K562 (cell line): ENCODE measurements around the gene IPO13. TPM values are rescaled to one million over a fixed set of nuclear protein-coding genes. Genes with fewer than 3 reads are reported as not detected.
A peak's percentile ranks its signal among the peaks of the same experiment; 100 is the strongest.

ENCODE experiments used
- CHD7 ChIP-seq: fragments of 200-600 bp; sonication (generic); IDR thresholded peaks from one replicate; pipeline ENCODE4 v1.6.1; 2012; ENCODE audit warnings: mild to moderate bottlenecking, low read depth, low read length, inconsistent platforms
- FOXK2 ChIP-seq, 2 experiments: fragments of 450-650 bp; IDR thresholded peaks in 1 of 2; conservative IDR thresholded peaks in 1 of 2; 2 replicates each; pipeline ENCODE4 v1.6.1; 2016; ENCODE audit warnings: low read depth in 2 of 2, mild to moderate bottlenecking in 1 of 2
- HDAC1 ChIP-seq, 2 experiments: fragments of 450-650 bp; IDR thresholded peaks; 2 replicates each; pipeline ENCODE4 v1.6.1; 2016 to 2017; ENCODE audit warnings: inconsistent platforms in 1 of 2, mild to moderate bottlenecking in 1 of 2, moderate library complexity in 1 of 2
- UBTF ChIP-seq, 2 experiments: IDR thresholded peaks; 2 replicates each; pipeline ENCODE4 v1.6.1; 2012; ENCODE audit warnings: improper control_type of control experiment in 2 of 2, low read depth in 2 of 2, low read length in 2 of 2, borderline replicate concordance in 1 of 2
- ZBTB5 ChIP-seq: fragments of 450-650 bp; IDR thresholded peaks from 2 replicates; pipeline ENCODE4 v1.6.1; 2017; ENCODE audit warnings: antibody characterized with exemption
- ZNF24 ChIP-seq: fragments of 450-650 bp; IDR thresholded peaks from 2 replicates; pipeline ENCODE4 v1.6.1; 2016
- ZNF740 ChIP-seq, 3 experiments: fragments of 200-800 bp in 1 of 3; sonication (Bioruptor generic) in 1 of 3; sonication (generic) in 1 of 3; formaldehyde crosslinking in 1 of 3; IDR thresholded peaks; 2 replicates each; pipeline versions ENCODE4 v1.6.1 to v1.8.0; 2016 to 2022; ENCODE audit warnings: mild to moderate bottlenecking in 2 of 3, missing compliant biosample characterization in 2 of 3, missing genetic modification characterization in 2 of 3, missing genetic modification reagents in 1 of 3
- polyA plus RNA-seq, 8 experiments: library from polyadenylated mRNA; depleted of rRNA in 4 of 8; stranded (reverse) in 5 of 8; unstranded in 3 of 8; fragments of >200 nt; fragmentation: Nextera tagmentation in 2 of 8; fragmentation: Illumina TruSeq in 1 of 8; extraction: Ambion mirVana in 2 of 8; extraction: Trizol in 1 of 8; gene quantifications; 2 replicates each; pipeline versions ENCODE4 v1.2.1 to v1.2.3, GENCODE V29; 2011 to 2014; ENCODE audit warnings: inconsistent platforms in 1 of 8, missing spikeins in 1 of 8
- total RNA-seq, 7 experiments: library from RNA; depleted of rRNA in 6 of 7; stranded (reverse); fragments of >200 nt in 6 of 7; fragmentation: Illumina TruSeq in 2 of 7; extraction: Trizol in 2 of 7; gene quantifications; 2 replicates each; pipeline versions ENCODE4 v1.2.1 to v1.2.3, GENCODE V29; 2011 to 2021; ENCODE audit warnings: low replicate concordance in 1 of 7

Gene IPO13
- total and polyA plus RNA-seq, 9 of the 15 experiments (the other 6 are each of a cell fraction or from before 2014, with no cell fraction given) = 7.0 to 30.8 (median 16.2) TPM

- TF ChIP-seq UBTF (IDR thresholded peaks at IDR 0.05; ENCODE audit: borderline replicate concordance in 1 of 2, low read depth in 2 of 2, low read length in 2 of 2) = peak in 1 of 2 experiments; percentile 23; a peak in 1 of 4 replicates
- 0 out of 2 replicates have a peak, but pooled peaks have one; percentile 7 for TF ChIP-seq ZNF740 (CRISPR knock-in tag; IDR thresholded peaks at IDR 0.05)
- no peak for TF ChIP-seq ZNF740 (tag; IDR thresholded peaks at IDR 0.05)
- peak in 1 of 2 experiments; percentile 71; a peak in 1 of 4 replicates for TF ChIP-seq HDAC1 (IDR thresholded peaks at IDR 0.05)
- TF ChIP-seq CHD7 = no peak
- TF ChIP-seq ZNF24 = 0 out of 2 replicates have a peak, but pooled peaks have one; percentile 45
- peak; percentile 75 to 85 for TF ChIP-seq FOXK2 (conservative IDR thresholded peaks at IDR 0.05 in 1 of 2, IDR thresholded peaks at IDR 0.05 in 1 of 2; ENCODE audit: low read depth in 2 of 2)
- TF ChIP-seq ZBTB5 = no peak
Measured at GRCh38 chr1:43974443-43975248, 27.9 kb downstream of the IPO13 start, which contains the start of gene ATP6V0B (continued).
